Left forelimb (tissue), 1 donor: ENCODE results near the gene BARX2.

Experiments used
- DNase-seq: peaks from one replicate; pipeline ENCODE4 v3.0.0-alpha.2; 2018; ENCODE audit warnings: low spot score

The BARX2 gene

DNA sequence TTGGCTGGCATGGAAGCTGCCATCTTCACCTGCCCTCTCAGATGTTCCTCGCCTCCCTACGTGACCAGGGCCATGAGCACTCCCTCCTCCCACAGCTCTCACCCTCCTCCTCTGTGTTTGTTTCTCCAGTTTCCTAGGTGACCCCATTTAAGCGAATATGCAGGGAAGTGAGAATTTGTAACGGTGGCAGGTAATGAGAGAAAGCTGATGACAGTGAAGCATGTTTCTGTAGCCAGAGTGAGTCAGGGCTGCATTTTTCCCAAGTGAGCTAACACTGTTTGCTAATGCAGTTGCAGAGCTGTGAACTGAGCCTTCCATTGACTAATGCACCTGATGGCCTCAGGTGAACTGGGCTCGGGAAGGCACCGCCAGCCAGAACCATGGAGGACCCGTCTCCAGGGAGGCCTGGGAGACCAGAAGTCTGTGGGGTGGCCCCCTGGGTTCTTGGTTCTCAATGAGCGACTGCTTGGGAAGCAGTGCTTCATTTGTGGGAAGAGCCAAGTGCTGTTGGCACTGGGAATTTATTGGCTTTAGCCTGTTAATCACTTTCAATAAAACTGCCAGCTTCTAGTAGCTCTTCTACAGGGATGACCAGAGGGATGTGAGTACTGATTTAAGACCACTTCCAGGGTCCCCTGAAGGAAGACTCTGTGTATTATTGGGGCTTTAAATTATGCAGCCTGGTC lies 64.5 kb downstream of the BARX2 start:
- DNase-seq: no peak

DNA sequence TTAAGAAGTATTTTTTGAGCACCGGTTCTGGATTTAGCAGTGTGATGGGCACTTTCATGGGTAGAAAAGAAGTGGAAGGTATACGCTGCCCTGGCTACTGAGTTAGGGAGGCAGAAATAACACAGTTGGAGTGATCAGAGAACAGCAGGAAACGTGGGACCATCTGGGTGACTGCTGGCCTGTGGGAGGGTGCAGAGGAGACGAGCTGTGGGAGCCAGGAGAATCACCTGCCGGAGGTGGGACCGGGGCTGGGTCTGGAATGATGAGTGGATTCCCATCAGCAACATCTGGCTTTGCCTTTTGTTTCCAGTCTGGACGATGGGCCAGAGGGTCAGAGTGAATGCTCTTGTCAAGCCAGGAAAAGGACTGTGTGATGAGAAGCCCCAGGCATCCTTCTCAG lies 66.5 kb downstream of the BARX2 start:
- DNase-seq: no peak

DNA sequence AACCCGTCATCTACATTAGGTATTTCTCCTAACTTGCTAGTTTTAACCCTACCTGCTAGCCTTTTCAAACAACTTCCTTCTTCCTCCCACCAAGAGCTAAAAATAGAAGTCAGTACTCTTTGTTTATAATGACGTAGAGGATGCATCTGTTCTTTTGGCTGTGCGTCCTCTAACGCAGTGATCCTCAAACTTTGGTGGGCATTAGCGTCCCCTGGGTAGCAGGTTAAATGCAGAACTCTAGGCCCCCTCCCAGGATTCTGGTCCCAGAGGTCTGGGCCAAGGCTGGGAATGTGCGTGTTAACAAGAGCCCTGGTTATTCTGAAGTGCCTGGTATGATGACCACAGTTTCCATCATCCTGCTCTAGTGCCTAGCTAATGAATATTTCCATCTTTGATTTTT lies 67.6 kb downstream of the BARX2 start:
- DNase-seq: no peak

DNA sequence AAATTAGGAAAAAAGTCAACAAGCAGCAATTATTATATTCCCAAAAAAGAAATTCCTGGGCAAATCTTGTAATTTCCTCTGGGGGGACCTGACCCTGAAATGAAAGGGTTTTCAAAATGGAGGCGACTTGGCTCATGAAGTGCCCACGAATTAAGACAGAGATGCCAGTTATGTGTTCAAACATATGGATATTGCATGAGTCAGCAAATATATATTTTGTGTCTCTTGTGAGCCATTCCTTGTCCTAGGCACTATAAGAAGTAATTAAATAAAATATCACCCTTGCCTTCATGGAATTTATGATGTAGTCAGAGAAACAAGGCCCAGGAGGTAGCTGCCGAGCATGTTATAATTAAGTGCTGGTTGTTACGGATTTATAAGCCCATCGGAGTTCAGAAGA lies 68.6 kb downstream of the BARX2 start:
- DNase-seq: no peak

DNA sequence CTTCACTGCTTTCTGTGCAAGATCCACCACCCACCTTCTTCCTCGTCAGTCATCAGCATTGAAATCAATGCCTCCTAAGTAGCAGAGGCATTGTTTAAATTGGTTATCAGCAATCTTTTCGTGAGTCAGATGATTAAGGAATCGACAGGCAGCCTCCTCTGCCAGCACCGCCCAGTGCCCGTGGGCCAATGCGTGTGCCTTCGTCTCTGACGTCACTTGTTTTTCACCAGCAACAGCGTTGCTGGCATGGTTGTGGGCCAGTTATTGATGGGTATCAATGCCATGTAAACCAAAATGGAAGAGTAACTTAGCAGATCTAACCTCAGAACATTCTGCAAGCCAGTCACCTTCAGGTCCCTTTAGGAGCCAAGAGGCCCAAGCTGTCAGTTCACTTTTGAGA lies 69.6 kb downstream of the BARX2 start:
- no peak for DNase-seq

DNA sequence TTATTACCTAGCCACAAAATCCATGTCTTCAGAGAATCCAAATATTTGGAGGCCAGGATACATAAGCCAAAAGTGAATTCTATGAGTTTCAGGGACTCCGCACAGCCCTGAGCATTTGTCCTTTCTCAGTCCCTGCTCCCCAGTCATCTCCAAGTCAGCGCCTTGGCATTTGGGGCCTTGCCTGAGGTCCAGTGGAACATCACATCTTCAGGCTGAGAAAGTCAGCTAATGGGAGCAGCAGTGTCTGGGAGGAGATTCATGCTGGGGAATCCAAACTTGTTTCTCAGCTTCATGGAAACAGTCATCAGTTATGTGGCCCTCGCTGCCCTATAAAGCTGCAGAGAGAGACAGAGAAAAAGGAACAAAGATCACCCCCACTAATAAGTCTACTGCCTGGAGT lies 70.9 kb downstream of the BARX2 start:
- no peak for DNase-seq

DNA sequence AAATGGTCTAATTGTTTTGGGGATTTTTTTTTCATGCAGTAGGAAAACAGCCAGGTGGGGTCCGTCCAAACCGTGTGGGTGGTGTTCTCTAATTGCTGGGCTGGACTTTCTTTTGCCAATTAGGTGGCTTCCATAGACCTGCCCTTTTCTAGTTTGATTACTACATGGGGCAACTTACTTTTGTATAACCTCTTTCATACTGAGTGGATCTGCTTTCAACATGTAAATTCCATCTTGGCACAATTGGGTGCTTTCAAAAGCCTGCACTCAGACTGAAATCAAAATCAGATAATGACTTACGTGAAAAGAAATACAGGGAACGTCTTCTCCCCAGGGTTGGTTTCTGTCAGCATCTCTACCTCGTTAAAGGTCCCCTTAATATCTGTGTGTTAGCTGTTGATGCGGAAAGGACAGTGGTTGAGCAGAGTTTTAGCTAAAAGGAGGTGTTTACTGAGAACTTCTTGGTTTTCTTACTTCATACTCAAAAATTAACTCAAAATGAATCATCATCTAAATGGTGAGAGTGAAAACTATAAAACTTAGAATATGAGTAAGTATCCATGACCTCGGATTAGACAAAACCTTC lies 72.1 kb downstream of the BARX2 start:
- no peak for DNase-seq

DNA sequence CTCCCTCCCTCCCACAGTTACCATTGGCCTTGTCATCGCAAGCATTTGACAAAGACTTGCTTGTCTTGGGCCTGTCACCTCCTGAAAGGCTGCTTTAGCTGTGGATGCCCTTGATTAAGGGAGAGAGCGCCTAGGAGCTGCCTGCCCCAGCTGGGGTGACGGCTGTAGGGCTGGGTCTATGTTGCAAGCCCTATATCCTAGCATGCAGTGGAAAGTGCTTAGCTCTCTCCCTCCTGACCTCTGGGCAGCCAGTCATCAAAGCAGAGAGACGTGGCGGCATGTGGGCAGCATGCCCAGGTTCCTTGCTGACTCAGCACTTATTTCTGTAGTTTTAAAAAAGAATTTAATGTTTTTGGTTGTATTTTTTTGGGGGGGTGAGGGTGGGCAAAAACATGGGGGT lies 75.9 kb downstream of the BARX2 start:
- DNase-seq: no peak

DNA sequence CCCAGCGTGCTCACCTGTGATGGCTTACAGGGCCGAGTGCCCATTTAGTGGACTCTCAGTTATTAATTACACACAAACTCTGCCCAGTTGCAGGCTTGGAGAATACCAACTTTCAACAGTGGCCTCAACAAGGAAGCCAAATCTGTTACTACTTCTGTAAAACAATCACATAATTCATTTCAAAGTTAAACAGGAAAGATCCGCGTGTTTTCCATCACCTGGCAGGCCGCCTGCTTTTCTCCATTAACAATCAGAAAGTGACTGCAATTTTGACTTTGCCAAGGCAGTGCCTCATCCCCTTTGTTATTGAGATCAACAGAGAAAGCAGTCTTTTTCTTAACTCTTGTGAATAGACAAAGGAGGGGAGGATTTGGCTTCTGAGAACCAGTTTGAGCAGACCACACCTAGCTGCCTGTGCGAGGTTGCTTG lies 77.7 kb downstream of the BARX2 start:
- DNase-seq: no peak

DNA sequence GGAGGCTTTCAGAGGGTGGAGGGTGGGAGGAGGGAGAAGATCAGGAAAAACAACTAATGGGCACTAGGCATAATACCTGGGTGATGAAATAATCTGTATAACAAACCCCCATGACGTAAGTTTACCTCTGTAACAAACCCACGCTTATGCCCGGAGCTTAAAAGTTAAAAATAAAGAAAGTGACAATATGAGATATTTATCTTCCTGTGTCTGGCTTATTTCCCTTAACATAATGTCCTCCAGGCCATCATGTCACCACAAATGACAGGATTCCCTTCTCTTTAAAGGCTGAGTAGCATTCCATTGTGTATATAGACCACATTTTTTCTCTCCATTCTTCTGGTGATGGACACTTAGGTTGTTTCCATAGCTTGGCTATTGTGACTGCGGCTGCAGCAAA lies 79.5 kb downstream of the BARX2 start:
- DNase-seq: no peak

DNA sequence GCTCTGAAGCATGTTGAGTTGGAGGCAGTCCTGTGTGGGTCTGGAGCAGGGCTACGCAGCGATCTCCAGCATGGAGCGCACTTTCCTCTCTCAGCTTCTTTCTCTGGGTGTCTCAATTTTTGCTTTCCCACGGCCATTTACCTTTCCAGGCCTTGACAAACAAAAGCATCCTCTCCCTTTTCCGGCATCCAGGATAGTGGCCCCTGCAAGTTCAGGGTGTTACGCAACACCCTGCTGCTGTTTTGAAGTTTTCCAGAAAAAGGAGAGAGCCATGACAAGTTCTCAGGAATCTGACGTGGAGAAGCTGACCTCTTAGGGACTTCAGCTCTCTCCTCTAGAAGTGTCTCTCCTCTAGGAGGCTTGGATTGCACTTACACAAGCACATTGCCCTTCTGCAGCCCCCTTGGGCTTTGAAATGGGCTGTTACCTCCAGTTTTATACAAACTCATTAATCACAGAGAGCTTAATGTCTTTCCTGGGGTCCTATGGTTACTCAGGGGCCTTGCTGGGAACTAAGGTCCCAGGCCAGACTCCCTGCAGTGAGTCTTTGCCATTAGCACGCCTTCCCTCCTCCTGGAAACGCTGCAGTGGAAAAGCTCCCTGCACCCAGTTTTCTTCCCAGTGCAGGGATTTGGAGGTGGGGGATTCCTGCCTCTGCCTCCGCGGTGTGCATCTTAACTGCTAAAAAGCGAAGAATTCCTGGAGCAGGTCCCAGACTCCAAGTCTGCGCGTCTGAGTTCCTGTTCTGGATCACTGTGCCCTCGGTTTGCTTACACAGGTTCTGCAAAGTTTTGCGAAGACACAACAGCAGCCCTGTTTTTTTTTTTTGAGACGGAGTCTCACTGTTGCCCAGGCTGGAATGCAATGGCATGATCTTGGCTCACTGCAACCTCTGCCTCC lies 80.4 kb downstream of the BARX2 start:
- DNase-seq: no peak

DNA sequence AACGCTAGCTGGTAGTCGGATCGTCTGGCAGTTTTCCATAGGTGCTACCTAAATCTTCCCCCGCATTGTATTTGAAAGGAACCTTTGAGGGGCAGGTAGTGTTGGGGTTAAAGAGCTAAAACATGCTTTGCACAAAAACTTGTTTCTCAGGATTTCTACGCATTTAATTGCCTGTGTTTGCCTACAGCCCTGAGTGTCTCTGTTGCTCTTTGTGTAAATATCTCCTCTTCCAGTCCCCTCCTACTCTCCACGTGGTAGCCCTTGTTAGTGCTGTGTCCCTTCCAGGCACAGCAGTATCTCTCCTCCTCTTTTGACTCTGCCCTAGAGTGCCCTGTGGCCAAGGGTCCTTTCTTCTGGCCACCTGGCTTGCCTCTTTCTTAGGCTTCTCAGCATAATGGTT lies 81.7 kb downstream of the BARX2 start:
- DNase-seq: no peak

DNA sequence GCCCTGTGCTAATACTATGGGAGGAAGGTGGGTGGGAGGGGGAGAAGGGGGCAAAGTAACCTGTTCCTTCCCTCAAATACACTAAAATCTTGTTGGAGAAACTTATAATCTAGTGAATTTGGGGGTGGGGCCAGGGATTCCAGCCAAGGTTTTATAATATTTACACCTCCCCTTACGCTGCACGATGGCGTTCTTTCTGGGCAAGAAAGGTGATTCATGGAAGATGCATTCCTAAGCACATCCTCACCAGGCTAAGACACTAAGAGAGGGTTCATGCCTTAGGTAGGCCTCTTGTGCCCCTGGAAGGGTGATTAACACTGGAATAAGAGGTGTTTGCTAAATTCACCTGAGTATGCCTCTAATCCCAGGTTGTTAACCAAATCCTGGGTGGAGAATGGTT lies 82.6 kb downstream of the BARX2 start:
- no peak for DNase-seq

DNA sequence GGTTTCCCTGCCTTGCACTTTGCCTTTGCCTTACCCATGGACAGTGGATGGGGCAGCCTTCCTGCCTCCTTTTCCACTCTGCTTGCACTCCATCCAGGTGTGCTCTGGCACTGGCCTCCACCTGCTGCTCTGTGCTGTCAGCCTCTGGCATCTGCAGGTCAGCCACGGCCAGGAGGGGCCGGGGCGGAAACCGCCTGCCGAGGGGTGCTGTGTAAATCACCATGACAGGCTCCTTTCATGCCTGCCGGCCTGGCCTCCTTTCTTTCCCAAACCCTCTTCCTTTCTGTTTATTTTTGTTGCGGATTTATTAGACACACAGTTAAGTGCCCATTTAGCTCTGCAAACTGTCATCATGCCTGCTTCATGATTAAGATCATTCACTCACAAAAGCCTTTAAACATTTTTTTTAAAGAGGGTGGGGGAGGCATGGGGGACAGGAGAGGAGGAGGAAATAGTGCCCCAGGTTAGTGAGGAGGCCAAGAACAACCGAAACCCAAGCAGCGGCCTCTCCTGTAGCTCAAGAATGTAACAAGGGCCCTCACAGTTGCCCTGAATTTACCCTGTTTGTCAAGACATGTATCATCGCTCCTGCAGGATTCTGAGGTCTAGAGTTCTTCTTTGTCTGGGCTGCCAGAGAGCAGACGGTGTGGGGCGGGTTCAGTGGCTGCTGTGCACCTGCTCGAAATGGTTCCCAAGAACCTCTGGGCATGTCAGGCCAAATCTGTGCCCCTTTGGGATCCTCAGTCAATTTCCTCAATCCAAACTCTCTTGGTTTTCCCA lies 83.3 kb downstream of the BARX2 start:
- no peak for DNase-seq

DNA sequence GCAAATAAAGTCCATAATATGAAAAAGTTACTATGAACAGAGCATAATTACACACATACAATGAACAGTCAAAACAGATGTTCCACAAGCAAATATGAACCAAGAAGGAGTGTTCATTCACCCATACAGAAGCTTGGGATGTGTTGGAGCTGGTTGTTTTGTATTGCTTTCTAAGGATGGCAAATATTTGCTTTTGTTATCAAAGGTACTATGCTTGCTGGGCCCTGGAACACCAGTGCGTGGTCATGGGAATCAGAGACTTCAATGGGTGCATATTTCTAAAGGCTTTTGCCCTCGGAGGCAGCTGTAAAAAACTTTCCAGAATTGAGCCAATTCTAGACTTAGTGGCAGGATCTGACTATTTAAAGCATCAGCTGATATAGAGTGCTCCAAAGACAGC lies 85.1 kb downstream of the BARX2 start:
- DNase-seq: no peak

DNA sequence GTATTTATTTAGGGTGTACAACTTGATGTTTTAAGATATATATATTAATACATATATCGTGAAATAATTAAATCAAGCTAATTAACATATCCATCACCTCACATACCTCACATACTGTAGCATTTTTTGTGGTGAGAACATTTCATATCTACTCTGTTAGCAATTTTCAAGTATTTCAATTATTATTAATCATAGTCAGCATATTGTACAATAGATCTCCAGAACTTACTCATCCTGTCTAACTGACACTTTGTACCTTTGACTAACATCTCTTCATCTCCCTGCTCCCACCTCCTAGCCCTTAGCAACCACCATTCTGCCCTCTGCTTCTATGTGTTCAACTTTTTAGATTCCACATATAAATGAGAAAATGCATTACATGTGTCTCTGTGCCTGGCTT lies 108.4 kb downstream of the BARX2 start:
- DNase-seq: no peak

DNA sequence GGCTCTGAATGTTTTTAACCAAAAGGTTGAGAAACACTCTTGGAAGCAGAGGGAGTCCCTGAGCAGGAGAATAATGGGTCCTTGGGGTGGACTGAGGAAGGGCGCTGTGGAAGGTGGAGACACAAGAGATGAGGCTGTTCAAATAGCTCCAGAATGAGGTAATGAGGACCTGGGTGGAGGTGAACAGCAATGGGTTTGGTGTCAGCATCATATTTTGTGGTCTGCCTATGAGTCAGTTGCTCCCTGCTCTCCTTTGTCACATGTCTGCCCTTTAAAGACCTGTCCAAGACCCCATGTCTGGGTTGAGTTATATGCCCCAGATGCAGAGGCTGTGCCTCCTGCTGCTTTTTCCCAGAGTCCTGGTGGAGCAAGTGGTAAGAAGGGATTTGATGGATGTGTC lies 113.6 kb downstream of the BARX2 start:
- no peak for DNase-seq

DNA sequence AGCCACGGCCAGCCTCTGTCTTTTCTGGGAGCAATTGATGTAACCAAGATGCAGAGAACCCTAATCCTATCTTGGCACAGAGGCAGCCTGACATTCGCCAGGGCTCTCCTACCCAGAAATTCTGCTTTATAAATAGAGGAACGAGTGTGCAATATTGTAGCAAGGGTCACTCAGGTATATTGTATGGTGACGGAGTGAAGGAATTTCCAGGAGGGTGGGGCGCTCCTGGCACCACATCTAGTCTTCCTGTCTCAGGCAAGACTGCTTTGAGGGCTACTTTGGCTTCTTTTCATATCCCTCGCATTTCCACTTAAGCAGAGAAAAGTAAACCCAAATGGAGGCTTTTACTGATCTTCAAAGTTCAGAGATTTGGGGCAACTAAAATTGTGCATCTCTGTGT lies 114.4 kb downstream of the BARX2 start:
- DNase-seq: no peak

DNA sequence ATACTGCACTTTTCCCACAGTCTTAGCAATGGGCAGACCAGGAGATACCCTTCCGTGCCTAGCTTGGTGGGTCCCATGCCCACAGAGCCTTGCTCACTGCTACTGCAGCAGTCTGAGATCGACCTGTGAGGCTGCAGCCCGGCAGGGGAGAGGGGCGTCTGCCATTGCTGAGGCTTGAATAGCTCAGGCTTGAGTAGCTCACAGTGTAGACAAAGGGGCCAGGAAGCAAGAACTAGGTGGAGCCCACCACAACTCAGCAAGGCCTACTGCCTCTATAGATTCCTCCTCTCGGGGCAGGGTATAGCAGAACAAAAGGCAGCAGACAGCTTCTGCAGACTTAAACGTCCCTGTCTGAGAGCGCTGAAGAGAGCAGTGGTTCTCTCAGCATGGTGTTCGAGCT lies 118.1 kb downstream of the BARX2 start:
- DNase-seq: no peak
